SK-N-SH (cell line): ENCODE results near the gene GAS7.

Experiments used
- CHD2 ChIP-seq: fragments of 150-350 bp; IDR thresholded peaks from 2 replicates; pipeline ENCODE4 v1.6.1; 2018; ENCODE audit warnings: low read length; ENCODE audit not compliant: partially characterized antibody
- ELF1 ChIP-seq: IDR thresholded peaks from 2 replicates; pipeline ENCODE4 v1.4.0; 2012
- JUND ChIP-seq: IDR thresholded peaks from 2 replicates; pipeline ENCODE4 v1.4.0; 2012
- RAD21 ChIP-seq: IDR thresholded peaks from 2 replicates; pipeline ENCODE4 v1.6.1; 2012; ENCODE audit warnings: mild to moderate bottlenecking, low read length
- TF ChIP-seq, protein P1 (sequence below): fragments of 200-600 bp; sonication (generic); IDR thresholded peaks from 2 replicates; pipeline ENCODE4 v1.6.1; 2017; ENCODE audit warnings: antibody characterized with exemption, mild to moderate bottlenecking, moderate library complexity
- TF ChIP-seq, protein P2 (sequence below): fragments of 150-350 bp; IDR thresholded peaks from 2 replicates; pipeline ENCODE4 v1.6.1; 2016; ENCODE audit warnings: mild to moderate bottlenecking, low read depth, low read length
- TF ChIP-seq, protein P3 (sequence below): IDR thresholded peaks from 2 replicates; pipeline ENCODE4 v1.4.0; 2012; ENCODE audit warnings: low read depth, borderline replicate concordance
- TF ChIP-seq, protein P4 (sequence below): IDR thresholded peaks from 2 replicates; pipeline ENCODE4 v1.4.0; 2012; ENCODE audit warnings: low read depth

DNA sequence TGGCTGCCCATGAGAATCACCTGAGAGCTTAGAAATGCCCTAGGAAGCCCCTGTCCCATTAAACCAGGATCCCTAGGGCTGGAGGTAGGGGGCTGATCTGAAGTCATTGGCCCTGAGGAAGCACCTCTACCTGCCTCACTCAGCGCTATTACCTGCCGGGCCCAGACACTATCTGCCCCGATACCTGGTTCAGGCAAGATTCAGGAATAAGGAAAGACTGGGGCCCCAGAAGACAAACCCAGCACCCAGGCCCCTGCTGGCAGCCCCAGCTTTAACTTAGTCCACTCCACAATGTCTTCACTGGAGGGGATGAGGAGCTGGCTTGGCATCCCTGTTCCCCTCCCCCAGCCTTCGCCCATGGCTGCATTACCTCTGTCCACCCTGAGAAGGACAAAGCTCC, 126.3 kb downstream of the GAS7 start:
- TF ChIP-seq, protein P1, sequence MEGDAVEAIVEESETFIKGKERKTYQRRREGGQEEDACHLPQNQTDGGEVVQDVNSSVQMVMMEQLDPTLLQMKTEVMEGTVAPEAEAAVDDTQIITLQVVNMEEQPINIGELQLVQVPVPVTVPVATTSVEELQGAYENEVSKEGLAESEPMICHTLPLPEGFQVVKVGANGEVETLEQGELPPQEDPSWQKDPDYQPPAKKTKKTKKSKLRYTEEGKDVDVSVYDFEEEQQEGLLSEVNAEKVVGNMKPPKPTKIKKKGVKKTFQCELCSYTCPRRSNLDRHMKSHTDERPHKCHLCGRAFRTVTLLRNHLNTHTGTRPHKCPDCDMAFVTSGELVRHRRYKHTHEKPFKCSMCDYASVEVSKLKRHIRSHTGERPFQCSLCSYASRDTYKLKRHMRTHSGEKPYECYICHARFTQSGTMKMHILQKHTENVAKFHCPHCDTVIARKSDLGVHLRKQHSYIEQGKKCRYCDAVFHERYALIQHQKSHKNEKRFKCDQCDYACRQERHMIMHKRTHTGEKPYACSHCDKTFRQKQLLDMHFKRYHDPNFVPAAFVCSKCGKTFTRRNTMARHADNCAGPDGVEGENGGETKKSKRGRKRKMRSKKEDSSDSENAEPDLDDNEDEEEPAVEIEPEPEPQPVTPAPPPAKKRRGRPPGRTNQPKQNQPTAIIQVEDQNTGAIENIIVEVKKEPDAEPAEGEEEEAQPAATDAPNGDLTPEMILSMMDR, result no peak
- TF ChIP-seq, protein P2, sequence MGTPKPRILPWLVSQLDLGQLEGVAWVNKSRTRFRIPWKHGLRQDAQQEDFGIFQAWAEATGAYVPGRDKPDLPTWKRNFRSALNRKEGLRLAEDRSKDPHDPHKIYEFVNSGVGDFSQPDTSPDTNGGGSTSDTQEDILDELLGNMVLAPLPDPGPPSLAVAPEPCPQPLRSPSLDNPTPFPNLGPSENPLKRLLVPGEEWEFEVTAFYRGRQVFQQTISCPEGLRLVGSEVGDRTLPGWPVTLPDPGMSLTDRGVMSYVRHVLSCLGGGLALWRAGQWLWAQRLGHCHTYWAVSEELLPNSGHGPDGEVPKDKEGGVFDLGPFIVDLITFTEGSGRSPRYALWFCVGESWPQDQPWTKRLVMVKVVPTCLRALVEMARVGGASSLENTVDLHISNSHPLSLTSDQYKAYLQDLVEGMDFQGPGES, result no peak
- TF ChIP-seq, protein P3, sequence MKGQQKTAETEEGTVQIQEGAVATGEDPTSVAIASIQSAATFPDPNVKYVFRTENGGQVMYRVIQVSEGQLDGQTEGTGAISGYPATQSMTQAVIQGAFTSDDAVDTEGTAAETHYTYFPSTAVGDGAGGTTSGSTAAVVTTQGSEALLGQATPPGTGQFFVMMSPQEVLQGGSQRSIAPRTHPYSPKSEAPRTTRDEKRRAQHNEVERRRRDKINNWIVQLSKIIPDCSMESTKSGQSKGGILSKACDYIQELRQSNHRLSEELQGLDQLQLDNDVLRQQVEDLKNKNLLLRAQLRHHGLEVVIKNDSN, result no peak
- no peak for TF ChIP-seq RAD21
- no peak for TF ChIP-seq JUND
- TF ChIP-seq CHD2, result no peak
- TF ChIP-seq, protein P4, sequence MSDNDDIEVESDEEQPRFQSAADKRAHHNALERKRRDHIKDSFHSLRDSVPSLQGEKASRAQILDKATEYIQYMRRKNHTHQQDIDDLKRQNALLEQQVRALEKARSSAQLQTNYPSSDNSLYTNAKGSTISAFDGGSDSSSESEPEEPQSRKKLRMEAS, result no peak
- no peak for TF ChIP-seq ELF1
